MM.1S (cell line): Measurements from ENCODE around the gene ARHGAP42.

Experiments used
- CTCF ChIP-seq: fragments of 300-600 bp; sonication (generic); IDR thresholded peaks from 2 replicates; pipeline ENCODE4 v1.5.1; 2016; ENCODE audit warnings: antibody characterized with exemption, low read length, mixed read lengths
- EZH2phosphoT487 ChIP-seq: fragments of 300-600 bp; sonication (generic); IDR thresholded peaks from 2 replicates; pipeline ENCODE4 v1.6.1; 2018; ENCODE audit warnings: antibody characterized with exemption, low read length

DNA sequence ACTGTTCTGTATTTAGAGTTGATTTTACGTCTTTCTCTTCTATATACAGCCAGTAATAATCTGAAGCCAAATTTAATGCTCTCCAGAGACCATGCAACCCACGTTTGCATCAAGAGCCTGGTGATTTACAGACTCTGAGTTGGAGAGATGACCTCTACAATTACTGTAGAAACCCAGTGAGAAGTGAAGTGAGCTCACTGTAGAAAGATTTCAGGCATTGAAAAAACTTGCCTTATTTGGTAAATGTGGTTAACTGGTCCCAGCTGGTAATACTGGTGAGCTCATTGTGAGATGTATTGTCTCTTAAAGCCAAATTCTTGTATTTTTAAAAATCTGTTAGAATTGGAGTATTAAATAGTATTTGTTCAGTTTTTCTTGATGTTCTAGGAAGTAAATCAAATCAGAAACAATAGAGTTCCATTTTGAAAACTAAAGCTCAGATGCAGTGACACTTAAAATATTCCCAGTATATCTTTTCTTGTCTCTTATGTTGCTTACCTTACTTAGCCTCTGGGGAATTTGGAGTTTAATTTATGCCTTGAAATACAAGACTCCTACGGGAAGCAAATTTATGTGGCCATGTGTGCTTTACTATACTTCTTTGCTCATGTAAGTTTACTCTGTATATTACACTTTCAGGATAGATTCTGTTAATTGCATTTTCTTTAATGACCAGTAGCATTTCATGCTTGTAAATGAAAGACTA, 189.9 kb downstream of the ARHGAP42 start:
- no peak for TF ChIP-seq CTCF
- TF ChIP-seq EZH2phosphoT487, result no peak
